GM12878 (cell line): ENCODE results near the gene MRPS15. TPM values are rescaled to one million over a fixed set of nuclear protein-coding genes. Genes with fewer than 3 reads are reported as not detected.

Experiments
- ATAC-seq: fragments of 200-7000 bp; cut with Tn5 transposase; 3 replicates; pipeline ENCODE4 v1.9.1; 2020; ENCODE audit warnings: mild to moderate bottlenecking, moderate library complexity
- BruUV-seq: library from RNA; stranded (reverse); fragments of 400-500 nt; replicated peaks from 2 replicates; lab custom pipeline; 2021; lab: Mats Ljungman, UMichigan
- CTCF ChIA-PET: fragments of 300-600 bp; sonication (Branson Sonifier 250); formaldehyde crosslinking; extraction: SDS; loops from one replicate; lab custom pipeline; 2021; ENCODE audit warnings: inconsistent platforms; lab: Yijun Ruan, JAX
- POLR2A ChIA-PET: fragments of 350-600 bp; formaldehyde crosslinking; extraction: SDS; loops from one replicate; lab custom pipeline; 2021; ENCODE audit warnings: inconsistent platforms; lab: Charles Lee
- RAD21 ChIA-PET: fragments of 300-600 bp; sonication (Branson Sonifier 250); formaldehyde crosslinking; loops from one replicate; lab custom pipeline; 2023; ENCODE audit warnings: antibody characterized with exemption; ENCODE audit not compliant: unreplicated experiment; lab: Charles Lee
- SMC1A ChIA-PET: fragments of 300-600 bp; sonication (Branson Sonifier 250); formaldehyde crosslinking; loops from one replicate; lab custom pipeline; 2023; ENCODE audit not compliant: unreplicated experiment, uncharacterized antibody; lab: Charles Lee
- DNase-seq: peaks from one replicate; pipeline ENCODE4 v3.0.0-alpha.2; 2011; ENCODE audit warnings: low read depth, low spot score
- FAIRE-seq: peaks from 3 replicates; lab custom pipeline; 2011; peaks lifted over from hg19 to GRCh38; lab: Jason Lieb, UNC
- H2AFZ ChIP-seq: 2 replicates; pipeline ENCODE4 v1.6.0; 2011; ENCODE audit warnings: low read depth, low read length, control low read depth; ENCODE audit not compliant: control insufficient read depth
- H3K27ac ChIP-seq: 2 replicates; pipeline ENCODE4 v1.5.1; 2011; ENCODE audit warnings: control low read depth; ENCODE audit not compliant: control insufficient read depth, insufficient read depth
- H3K27me3 ChIP-seq, 2 experiments: replicated peaks in 1 of 2; 2 replicates each; pipeline versions ENCODE4 v1.6.0 to v1.6.1; 2011; ENCODE audit warnings: low read length in 1 of 2; ENCODE audit not compliant: control insufficient read depth in 2 of 2, insufficient read depth in 2 of 2
- H3K36me3 ChIP-seq, 2 experiments: 2 replicates each; pipeline ENCODE4 v1.5.1; 2011; ENCODE audit warnings: low read length in 1 of 2; ENCODE audit not compliant: control insufficient read depth in 2 of 2, insufficient read depth in 2 of 2
- H3K4me1 ChIP-seq: 2 replicates; pipeline ENCODE4 v1.6.1; 2011; ENCODE audit warnings: mild to moderate bottlenecking, low read length, moderate library complexity, mixed read lengths; ENCODE audit not compliant: control insufficient read depth, insufficient read depth
- H3K4me2 ChIP-seq: 2 replicates; pipeline ENCODE4 v1.6.0; 2011; ENCODE audit warnings: control low read depth; ENCODE audit not compliant: control insufficient read depth, insufficient read depth
- H3K4me3 ChIP-seq: fragments of 200-600 bp; sonication (generic); 2 replicates; pipeline ENCODE4 v1.5.1; 2016
- H3K79me2 ChIP-seq: 2 replicates; pipeline ENCODE4 v1.6.0; 2011; ENCODE audit warnings: low read length; ENCODE audit not compliant: control insufficient read depth, insufficient read depth
- H3K9ac ChIP-seq: 2 replicates; pipeline ENCODE4 v1.8.0; 2011; ENCODE audit warnings: low read length, control low read depth, mixed read lengths; ENCODE audit not compliant: control insufficient read depth, insufficient read depth
- H3K9me3 ChIP-seq: replicated peaks from 3 replicates; pipeline ENCODE4 v1.5.1; 2011; ENCODE audit warnings: mild to moderate bottlenecking, low read length; ENCODE audit not compliant: control insufficient read depth, insufficient read depth
- H4K20me1 ChIP-seq: 2 replicates; pipeline ENCODE4 v1.6.0; 2011; ENCODE audit not compliant: control insufficient read depth, insufficient read depth
- ATF7 ChIP-seq: fragments of 450-650 bp; IDR thresholded peaks from 2 replicates; pipeline ENCODE4 v1.6.1; 2016; ENCODE audit warnings: low read depth, mild to moderate bottlenecking
- CBFB ChIP-seq: IDR thresholded peaks from 2 replicates; pipeline ENCODE4 v1.6.1; 2016; ENCODE audit warnings: antibody characterized with exemption, low read depth
- E2F8 ChIP-seq: fragments of 450-650 bp; IDR thresholded peaks from 2 replicates; pipeline ENCODE4 v1.6.1; 2018; ENCODE audit warnings: mild to moderate bottlenecking, low read depth, moderate library complexity; ENCODE audit not compliant: partially characterized antibody
- KDM1A ChIP-seq: fragments of 200-600 bp; sonication (generic); IDR thresholded peaks from 2 replicates; pipeline ENCODE4 v1.6.1; 2016; ENCODE audit warnings: borderline replicate concordance
- MYC ChIP-seq: IDR thresholded peaks from 2 replicates; pipeline ENCODE4 v1.6.1; 2011; ENCODE audit warnings: mild to moderate bottlenecking, low read length, moderate library complexity, inconsistent platforms; ENCODE audit not compliant: insufficient read depth, insufficient replicate concordance, insufficient read length, severe bottlenecking
- RELB ChIP-seq: fragments of 450-650 bp; IDR thresholded peaks from 2 replicates; pipeline ENCODE4 v1.6.1; 2017; ENCODE audit warnings: low read depth, mild to moderate bottlenecking, moderate library complexity
- RUNX3 ChIP-seq: IDR thresholded peaks from 2 replicates; pipeline ENCODE4 v1.6.1; 2012; ENCODE audit warnings: low read length, inconsistent platforms
- WGBS: methylation state at CpG from one replicate; pipeline ENCODE4 v1.1.6; 2016; ENCODE audit warnings: low lambda C conversion rate; ENCODE audit not compliant: insufficient replicate concordance, insufficient coverage; ENCODE audit errors: missing lambda C conversion rate; 5-methylcytosine and 5-hydroxymethylcytosine counted together
- in situ Hi-C: fragments of 300-500 bp; cut with MboI; formaldehyde crosslinking; loops from 9 replicates; pipeline ENCODE4 v1.14.3; 2018; ENCODE audit warnings: mixed read lengths
- intact Hi-C: fragments of 100-400 bp; cut with micrococcal nuclease; formaldehyde crosslinking; loops from one replicate; pipeline ENCODE4 v1.14.2; 2022; ENCODE audit not compliant: unreplicated experiment
- polyA plus RNA-seq, 11 experiments: library from polyadenylated mRNA; depleted of rRNA in 4 of 11; unstranded in 6 of 11; stranded (reverse) in 5 of 11; fragments of >200 nt; fragmentation: Nextera tagmentation in 4 of 11; fragmentation: Illumina TruSeq in 1 of 11; extraction: Ambion mirVana in 4 of 11; extraction: Trizol in 1 of 11; gene quantifications; 1 replicate in 1 of 11; 2 replicates in 10 of 11; pipeline versions ENCODE4 v1.2.1 to v1.2.3, GENCODE V29; 2011 to 2016; ENCODE audit warnings: inconsistent platforms in 2 of 11, missing spikeins in 2 of 11, low read depth in 1 of 11
- total RNA-seq, 4 experiments: library from RNA; depleted of rRNA in 3 of 4; stranded (reverse); fragments of >200 nt in 3 of 4; fragmentation: Illumina TruSeq in 1 of 4; extraction: Trizol in 1 of 4; gene quantifications; 2 replicates each; pipeline versions ENCODE4 v1.2.1 to v1.2.3, GENCODE V29; 2013 to 2021

MRPS15 gene
- total and polyA plus RNA-seq, 10 of the 15 experiments (the other 5 are each of a cell fraction or from before 2014, with no cell fraction given): 41.1 to 207 (median 107) TPM

GRCh38 chr1:36465731-36466369 lies 1.7 kb upstream of the MRPS15 start:
- FAIRE-seq (no peak), DNase-seq (no peak), ATAC-seq (no peak)
- Histone ChIP-seq H3K4me1 (no peaks in the 10 kb centered on the region), H3K9ac (no peak overlapping the region), H3K4me2 (no peak overlapping the region), H3K4me3 (no peak overlapping the region; the same call in 1 of the 2 replicates), H3K27ac (no peak overlapping the region), H3K79me2 (peaks cover 17% of the 10 kb centered on the region), H2AFZ (no peak overlapping the region), H3K9me3 (no peaks in the 10 kb centered on the region), H4K20me1 (no peaks in the 10 kb centered on the region), H3K27me3 (no peaks in the 10 kb centered on the region), H3K36me3 (peaks cover 2 to 6% of the 10 kb centered on the region in 2 experiments)
- TF ChIP-seq MYC: no peak
- WGBS: 58% methylated on average over 4 of the region's 4 CpGs
- RAD21 ChIA-PET: no interaction called here
- in situ Hi-C loops: no loop called here
- CTCF ChIA-PET: no interaction called here
- no TSS peak for BruUV-seq
- SMC1A ChIA-PET: no interaction called here
- POLR2A ChIA-PET: no interaction called here
- intact Hi-C loops: no loop called here

GRCh38 chr1:36464605-36465393 lies 615 bp upstream of the MRPS15 start:
- H3K4me2 ChIP-seq: peak overlapping the region; percentile 97
- FAIRE-seq (no peak), DNase-seq (no peak), ATAC-seq (peak; percentile 78)
- TSS peak; percentile 99 for BruUV-seq
- in situ Hi-C loops (no loop called here), intact Hi-C loops (no loop called here)
- peak overlapping the region; percentile 91 for H2AFZ ChIP-seq
- H3K27me3 ChIP-seq: no peaks in the 10 kb centered on the region
- POLR2A ChIA-PET: interaction anchor here (0.5 to 1.9 kb wide), 6 partner anchors 9 to 1333 kb away, joined by 3 to 11 read pairs (median 4); partner anchors contain the start of genes LSM10 and OSCP1
- CTCF ChIA-PET: interaction anchor here (0.9 to 2.3 kb wide), 5 partner anchors 9 to 96 kb away, joined by 3 to 9 read pairs (median 4); partner anchors contain the start of genes LSM10 and OSCP1
- RAD21 ChIA-PET: interaction anchor here (1.0 to 1.3 kb wide), 2 partner anchors 10 to 158 kb away, joined by 4 to 7 read pairs; no protein-coding TSS in a partner anchor
- peaks cover 4 to 13% of the 10 kb centered on the region in 2 experiments for H3K36me3 ChIP-seq
- H4K20me1 ChIP-seq: no peaks in the 10 kb centered on the region
- H3K27ac ChIP-seq: peak overlapping the region; percentile 85
- H3K4me3 ChIP-seq: peak overlapping the region; percentile 87
- H3K9me3 ChIP-seq: no peaks in the 10 kb centered on the region
- H3K4me1 ChIP-seq: no peaks in the 10 kb centered on the region
- SMC1A ChIA-PET: interaction anchor here (1.3 kb wide), 1 partner anchor 315 kb away, joined by 3 read pairs; the partner anchor contains the start of gene TRAPPC3
- peaks cover 17% of the 10 kb centered on the region for H3K79me2 ChIP-seq
- peak overlapping the region; percentile 79 for H3K9ac ChIP-seq
- WGBS: 16% methylated on average over 13 of the region's 13 CpGs
- TF ChIP-seq ATF7: peak; percentile 15; the same call in 1 of the 2 replicates
- TF ChIP-seq RELB: no peak
- TF ChIP-seq CBFB: 0 out of 2 replicates have a peak, but pooled peaks have one; percentile 5
- TF ChIP-seq RUNX3: peak; percentile 1; the same call in 1 of the 2 replicates
- TF ChIP-seq E2F8: no peak
- TF ChIP-seq KDM1A: no peak
